Jurkat, Clone E6-1 (cell line): ENCODE measurements around the gene SIGLEC14.

Source experiments
- DNase-seq: peaks from one replicate; pipeline ENCODE4 v3.0.0-alpha.2; 2011; ENCODE audit warnings: low read depth, low spot score
- H3K4me3 ChIP-seq: 2 replicates; pipeline ENCODE4 v1.5.1; 2011; ENCODE audit warnings: mild to moderate bottlenecking, low read length, control low read depth, moderate library complexity

Gene SIGLEC14

DNA sequence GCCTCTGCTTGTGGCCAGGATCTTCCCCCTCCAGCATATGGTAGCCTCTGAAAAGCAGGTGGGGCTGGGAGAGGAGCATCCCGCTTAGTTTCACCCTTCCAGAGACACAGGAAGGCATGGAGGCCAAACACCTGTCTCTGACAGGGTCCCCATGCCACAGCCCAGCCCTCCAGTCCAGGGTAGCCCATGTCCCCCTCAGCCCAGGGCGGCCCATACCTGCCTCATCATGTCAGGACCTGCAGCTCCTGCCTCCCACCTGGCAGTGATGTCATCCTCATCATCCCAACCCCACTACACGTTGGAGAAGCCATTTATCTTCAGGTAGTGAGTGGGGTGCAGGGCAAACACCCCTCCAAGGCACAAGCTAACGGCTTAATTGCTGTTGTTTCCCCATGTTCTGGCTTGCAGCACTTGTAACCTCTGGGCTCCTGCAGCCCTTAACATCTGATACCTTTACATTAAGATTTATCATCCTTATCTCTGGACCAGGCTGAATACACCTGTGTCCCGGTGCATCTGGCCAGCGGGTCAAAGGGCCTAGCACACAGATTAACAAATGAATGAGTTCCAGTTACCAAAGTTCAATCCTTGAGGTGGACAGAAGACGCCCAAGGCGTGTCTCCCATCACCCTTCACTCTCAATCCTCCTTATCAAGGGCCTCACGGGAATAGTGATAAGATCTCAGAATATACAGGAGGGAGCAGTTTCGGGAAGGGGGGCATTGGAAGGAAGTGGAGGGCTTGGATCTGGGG lies 53.3 kb downstream of the SIGLEC14 start:
- peak overlapping the region; percentile 95 for H3K4me3 ChIP-seq
- DNase-seq: no peak
